Measurements from ENCODE around the gene TSEN34.

GRCh38 chr19:54204767-54205468 is 13.8 kb downstream of the TSEN34 start:
- TF ChIP-seq CTCF (IDR thresholded peaks at IDR 0.05) (no peak), POLR2A (IDR thresholded peaks at IDR 0.05) (no peak)
